Common myeloid progenitor, CD34-positive (primary cell): ENCODE data around the gene CEP83.
"Not testable (repeated sequence)": the region's sequence is repeated elsewhere in the genome, so short reads cannot be mapped to it uniquely, and the experiment has no call there.

Experiments used
- CTCF ChIA-PET: fragments of 350-600 bp; sonication (Branson Sonifier 250); formaldehyde crosslinking; loops from one replicate; lab custom pipeline; 2021; ENCODE audit warnings: antibody characterized with exemption; lab: Charles Lee
- POLR2A ChIA-PET: fragments of 350-600 bp; sonication (Branson Sonifier 250); formaldehyde crosslinking; loops from one replicate; lab custom pipeline; 2021; ENCODE audit warnings: antibody characterized with exemption; lab: Charles Lee
- DNase-seq, 3 donors: peaks; one replicate each; pipeline versions ENCODE4 v3.0.0 to v3.0.0-alpha.2; 2013
- H3K27ac ChIP-seq, 2 experiments: 1 replicate in 1 of 2; 2 replicates in 1 of 2; pipeline ENCODE4 v1.7.0; 2013; ENCODE audit warnings: inconsistent platforms in 2 of 2, low read length in 2 of 2, mild to moderate bottlenecking in 2 of 2, low read depth in 1 of 2, moderate library complexity in 1 of 2; ENCODE audit not compliant: severe bottlenecking in 2 of 2, insufficient read depth in 1 of 2, poor library complexity in 1 of 2
- H3K27me3 ChIP-seq, 5 experiments: replicated peaks in 2 of 5; 1 replicate in 3 of 5; 2 replicates in 2 of 5; pipeline versions ENCODE4 v1.6.1 to v1.7.0; 2013; ENCODE audit warnings: low read length in 4 of 5, mild to moderate bottlenecking in 2 of 5, moderate library complexity in 2 of 5, inconsistent platforms in 1 of 5; ENCODE audit not compliant: insufficient read depth in 5 of 5, control insufficient read depth in 4 of 5
- H3K36me3 ChIP-seq, 4 experiments: 1 replicate in 2 of 4; 2 replicates in 2 of 4; pipeline versions ENCODE4 v1.6.1 to v1.7.0; 2013; ENCODE audit warnings: low read length in 3 of 4, control low read depth in 1 of 4, mild to moderate bottlenecking in 1 of 4; ENCODE audit not compliant: control insufficient read depth in 4 of 4, insufficient read depth in 4 of 4
- H3K4me1 ChIP-seq, 4 experiments: 1 replicate in 3 of 4; 2 replicates in 1 of 4; pipeline versions ENCODE4 v1.6.1 to v1.7.1; 2013; ENCODE audit warnings: low read length in 3 of 4, mild to moderate bottlenecking in 3 of 4, control low read depth in 1 of 4, inconsistent platforms in 1 of 4, moderate library complexity in 1 of 4; ENCODE audit not compliant: control insufficient read depth in 4 of 4, insufficient read depth in 4 of 4; ENCODE audit errors: control extremely low read depth in 1 of 4
- H3K4me3 ChIP-seq, 7 experiments: 1 replicate in 4 of 7; 2 replicates in 3 of 7; pipeline versions ENCODE4 v1.5.1 to v1.7.0; 2013; ENCODE audit warnings: mild to moderate bottlenecking in 7 of 7, low read length in 6 of 7, moderate library complexity in 6 of 7, inconsistent platforms in 2 of 7, low read depth in 2 of 7, control low read depth in 1 of 7; ENCODE audit not compliant: insufficient read depth in 4 of 7, control insufficient read depth in 1 of 7; ENCODE audit errors: extremely low read depth in 1 of 7
- H3K9me3 ChIP-seq, 5 experiments: 1 replicate in 4 of 5; 2 replicates in 1 of 5; pipeline versions ENCODE4 v1.6.1 to v1.7.1; 2013; ENCODE audit warnings: low read length in 4 of 5, mild to moderate bottlenecking in 2 of 5, inconsistent platforms in 1 of 5, low read depth in 1 of 5, moderate library complexity in 1 of 5; ENCODE audit not compliant: control insufficient read depth in 4 of 5, insufficient read depth in 2 of 5; ENCODE audit errors: control extremely low read depth in 1 of 5
- WGBS: methylation state at CpG from one replicate; pipeline ENCODE4 v1.1.5; 2013; ENCODE audit not compliant: insufficient coverage; 5-methylcytosine and 5-hydroxymethylcytosine counted together

The CEP83 gene

DNA sequence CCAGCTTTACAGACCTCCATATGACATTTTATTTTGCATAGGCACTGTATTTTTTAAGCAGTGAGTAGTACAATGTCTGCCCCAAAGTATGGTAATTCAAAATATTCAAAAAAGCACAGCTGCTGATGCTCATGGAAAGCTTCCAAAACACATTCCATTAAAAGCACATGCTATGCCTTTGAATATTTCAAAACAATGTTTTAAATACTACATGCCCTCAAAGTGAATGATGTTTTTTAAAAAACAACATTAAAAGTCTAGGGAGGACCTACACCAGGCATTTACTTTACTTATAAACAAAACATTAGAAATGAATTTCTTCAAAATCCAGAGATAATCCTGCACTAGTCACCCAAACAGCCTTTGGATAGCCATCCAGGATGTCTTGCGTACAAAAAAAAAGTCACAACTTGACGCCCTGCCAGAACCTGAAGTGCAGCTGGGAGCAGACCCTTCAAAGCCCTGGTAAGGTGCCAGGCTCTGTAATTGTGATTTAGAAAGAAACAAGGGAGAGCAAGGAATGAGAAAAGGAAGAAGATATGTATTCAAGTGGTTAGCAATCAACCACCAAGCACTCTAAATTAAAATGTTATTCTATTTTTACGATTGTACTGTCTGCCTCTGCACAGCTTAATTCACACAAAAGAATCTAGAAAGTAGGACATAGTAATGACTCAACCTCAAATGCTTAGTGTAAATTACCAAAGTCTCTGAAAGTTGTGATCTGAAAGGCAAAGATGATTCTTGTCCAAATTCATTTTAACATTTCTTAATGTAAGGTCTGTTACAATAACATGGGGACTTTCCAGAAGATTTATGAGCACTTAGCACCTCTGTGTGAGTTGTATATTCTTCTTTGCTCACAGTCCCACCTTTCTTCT, 31.9 kb downstream of the CEP83 start:
- no peak for DNase-seq
- peaks cover 4 to 61% (median 23%) of the 10 kb centered on the region in 5 experiments for H3K9me3 ChIP-seq
- no peak overlapping the region for H3K4me3 ChIP-seq
- H3K36me3 ChIP-seq: peaks cover 8 to 39% (median 12%) of the 10 kb centered on the region in 4 experiments
- ChIA-PET POLR2A (interaction anchor here (0.6 kb wide), 1 partner anchor 162 kb away, joined by 4 read pairs; no protein-coding TSS in a partner anchor), CTCF (interaction anchor here (0.9 to 1.1 kb wide), 3 partner anchors 10 to 287 kb away, joined by 3 to 4 read pairs (median 3); no protein-coding TSS in a partner anchor)
- H3K4me1 ChIP-seq: no peaks in the 10 kb centered on the region
- H3K27me3 ChIP-seq: no peaks in the 10 kb centered on the region
- 76% methylated on average over 2 of the region's 3 CpGs for WGBS
- H3K27ac ChIP-seq: no peak overlapping the region

DNA sequence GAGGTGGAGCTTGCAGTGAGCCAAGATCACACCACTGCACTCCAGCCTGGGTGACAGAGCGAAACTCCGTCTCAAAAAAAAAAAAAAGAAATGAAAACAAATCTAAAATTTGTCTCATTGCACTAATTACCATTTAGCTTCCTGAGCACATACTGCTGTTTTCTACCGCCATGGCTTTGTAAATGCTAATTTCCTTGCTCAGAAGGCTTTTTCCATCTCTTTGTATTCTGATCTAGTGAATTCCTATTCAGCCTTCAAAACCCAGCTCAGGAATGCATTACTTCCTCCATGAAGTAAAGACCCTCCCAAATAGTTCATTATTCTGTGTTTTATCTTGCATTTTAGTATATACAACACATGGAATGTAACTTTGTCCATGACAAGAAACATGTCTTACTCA, 33.6 kb downstream of the CEP83 start:
- H3K9me3 ChIP-seq: peaks cover 13 to 73% (median 36%) of the 10 kb centered on the region in 5 experiments
- ChIA-PET POLR2A (no interaction called here), CTCF (interaction anchor here (0.8 to 1.5 kb wide), 4 partner anchors 9 to 834 kb away, joined by 3 to 4 read pairs (median 3); no protein-coding TSS in a partner anchor)
- H3K4me3 ChIP-seq: no peak overlapping the region
- 100% methylated on average over 1 of the region's 3 CpGs for WGBS
- H3K27ac ChIP-seq: no peak overlapping the region
- H3K36me3 ChIP-seq: peaks cover 8 to 41% (median 15%) of the 10 kb centered on the region in 4 experiments
- no peaks in the 10 kb centered on the region for H3K4me1 ChIP-seq
- H3K27me3 ChIP-seq: no peaks in the 10 kb centered on the region
- no peak for DNase-seq

DNA sequence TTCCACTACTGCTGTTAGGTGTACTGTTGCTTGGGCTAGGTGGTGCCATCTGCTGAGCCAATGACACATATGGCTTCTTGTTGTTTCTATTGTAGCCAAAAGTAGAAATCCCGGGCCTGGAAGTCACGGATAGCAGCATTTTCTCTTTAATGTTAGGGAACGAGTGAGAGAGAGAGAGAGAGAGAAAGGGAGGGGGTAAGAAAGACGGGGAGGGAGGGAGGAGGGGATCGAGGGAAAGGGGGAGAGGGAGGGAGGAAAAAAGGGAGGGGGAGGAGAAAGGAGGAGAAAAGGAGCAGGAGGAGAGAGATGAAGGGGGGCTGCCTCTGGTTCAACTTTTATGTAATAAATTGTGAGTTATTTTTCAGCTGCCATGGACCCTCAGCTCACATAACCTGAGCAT, 34.8 kb downstream of the CEP83 start:
- H3K9me3 ChIP-seq: peaks cover 13 to 70% (median 35%) of the 10 kb centered on the region in 5 experiments
- H3K27me3 ChIP-seq, CTCF ChIA-PET, DNase-seq, POLR2A ChIA-PET, H3K27ac ChIP-seq, H3K4me1 ChIP-seq: not testable (repeated sequence)
- peaks cover 8 to 35% (median 14%) of the 10 kb centered on the region in 4 experiments for H3K36me3 ChIP-seq
- 100% methylated on average over 4 of the region's 5 CpGs for WGBS
- H3K4me3 ChIP-seq: peak overlapping the region in 3 of 7 experiments; percentile 16 to 63 (median 41)

DNA sequence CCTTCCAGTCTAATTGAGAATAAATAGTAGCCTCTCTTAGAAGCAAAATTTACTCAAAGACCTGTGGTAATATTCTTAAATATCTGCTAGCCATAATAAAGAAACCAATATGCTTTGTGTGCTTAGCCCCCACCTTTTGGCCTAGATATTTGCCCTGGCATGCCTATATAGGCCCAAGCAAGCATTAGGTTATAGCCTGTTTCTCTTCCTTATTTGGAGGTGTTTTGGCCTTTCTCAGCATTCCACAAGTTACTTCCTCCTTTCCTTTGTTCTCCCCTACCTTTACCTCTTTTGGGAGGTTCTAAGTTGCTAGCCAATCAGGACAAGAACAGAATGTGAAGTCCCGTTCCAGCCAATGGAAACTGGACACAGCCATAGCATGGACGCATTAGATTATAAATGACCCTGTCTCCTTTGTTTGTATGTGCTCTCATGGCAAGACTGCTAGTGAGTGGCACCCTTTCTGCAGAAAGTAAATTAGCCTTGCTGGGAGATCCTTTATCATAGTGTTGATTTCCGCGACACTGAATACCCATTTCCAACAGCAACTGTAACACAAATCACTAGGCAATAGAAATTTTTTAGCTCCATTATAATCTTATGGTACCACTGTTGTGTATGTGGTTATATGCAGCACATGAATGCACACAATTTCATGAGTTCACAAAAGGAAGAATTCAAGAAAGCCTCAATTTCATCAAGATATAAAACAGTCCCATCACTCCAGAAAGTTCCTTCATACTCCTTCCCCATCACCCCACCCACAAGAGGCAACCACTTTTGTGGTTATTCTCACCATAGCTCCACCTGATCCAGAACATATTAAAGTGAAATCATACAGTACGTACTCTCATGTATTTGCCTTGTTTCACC, 37.6 kb downstream of the CEP83 start:
- no peak overlapping the region for H3K27ac ChIP-seq
- WGBS: 100% methylated on average over 4 of the region's 5 CpGs
- H3K36me3 ChIP-seq: peaks cover 8 to 26% (median 12%) of the 10 kb centered on the region in 4 experiments
- DNase-seq: peak in 1 of 3 donors; percentile 44
- ChIA-PET POLR2A (no interaction called here), CTCF (no interaction called here)
- no peaks in the 10 kb centered on the region for H3K27me3 ChIP-seq
- no peak overlapping the region for H3K4me3 ChIP-seq
- H3K4me1 ChIP-seq: no peaks in the 10 kb centered on the region
- H3K9me3 ChIP-seq: peaks cover 11 to 65% (median 36%) of the 10 kb centered on the region in 5 experiments

DNA sequence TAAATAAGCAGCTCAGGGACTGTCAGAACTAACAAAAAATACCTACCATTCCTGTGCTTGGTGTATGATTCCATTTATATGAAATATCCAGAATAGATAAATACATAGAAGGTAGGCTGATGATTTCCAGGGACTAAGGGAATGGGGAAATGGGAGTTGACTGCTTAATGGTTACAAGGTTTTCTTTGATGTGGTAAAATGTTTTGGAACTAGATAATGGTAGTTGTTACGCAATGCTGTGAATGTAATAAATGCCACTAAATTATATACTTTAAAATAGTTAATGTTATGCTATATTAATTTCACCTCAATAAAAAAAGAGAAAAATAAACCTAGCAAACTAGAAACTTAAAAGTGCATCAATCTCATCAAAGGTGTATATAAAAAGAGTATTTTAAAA, 41.1 kb downstream of the CEP83 start:
- no CpG with 5 or more reads among the region's 1 CpG for WGBS
- DNase-seq: no peak

DNA sequence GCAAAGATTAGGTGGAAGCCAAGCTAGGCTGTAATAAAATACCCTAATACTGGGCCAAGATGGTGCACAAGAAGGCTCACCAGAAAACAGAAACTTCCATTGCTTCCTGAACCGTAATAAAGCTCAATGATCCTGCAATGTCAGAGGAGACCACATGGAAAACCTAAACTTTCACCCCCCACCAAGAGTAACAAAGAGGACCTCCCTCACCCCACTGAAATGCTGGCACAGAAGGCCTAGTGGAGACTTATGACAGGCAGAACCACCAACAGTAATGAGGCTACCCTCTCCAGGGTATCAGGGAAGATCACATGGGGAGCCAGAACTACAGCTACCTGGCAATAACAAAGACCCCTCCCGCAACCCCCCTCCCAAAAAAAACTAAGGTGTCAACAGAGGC, 43.1 kb downstream of the CEP83 start:
- Histone ChIP-seq H3K27ac (no peak overlapping the region), H3K4me3 (no peak overlapping the region), H3K9me3 (peaks cover 0 to 25% (median 4%) of the 10 kb centered on the region in 5 experiments), H3K4me1 (peaks cover 0 to 8% (median 4%) of the 10 kb centered on the region in 4 experiments), H3K27me3 (no peaks in the 10 kb centered on the region), H3K36me3 (peaks cover 0 to 4% (median 0%) of the 10 kb centered on the region in 4 experiments)
- ChIA-PET POLR2A (no interaction called here), CTCF (no interaction called here)
- no peak for DNase-seq
- 100% methylated on average over 2 of the region's 2 CpGs for WGBS

More for the DNA sequence above, 41.1 kb downstream of the CEP83 start:
- Histone ChIP-seq H3K36me3 (peaks cover 0 to 4% (median 3%) of the 10 kb centered on the region in 4 experiments), H3K4me3 (no peak overlapping the region), H3K27me3 (no peaks in the 10 kb centered on the region), H3K27ac (no peak overlapping the region), H3K9me3 (peaks cover 10 to 41% (median 21%) of the 10 kb centered on the region in 5 experiments), H3K4me1 (peaks cover 0 to 8% (median 4%) of the 10 kb centered on the region in 4 experiments)
- CTCF ChIA-PET: no interaction called here
- POLR2A ChIA-PET: no interaction called here
